Mesenchymal stem cell (in vitro differentiated cells and primary cell): Measurements from ENCODE around the gene MKKS.
A peak's percentile ranks its signal among the peaks of the same experiment; 100 is the strongest.

Experiments
- DNase-seq: peaks from one replicate; pipeline ENCODE4 v3.0.0-alpha.2; 2013
- H2AFZ ChIP-seq: one replicate; pipeline ENCODE4 v1.6.1; 2013; ENCODE audit warnings: low read depth, mild to moderate bottlenecking, control low read depth, inconsistent platforms, low read length, moderate library complexity
- H2AK5ac ChIP-seq: 2 replicates; pipeline ENCODE4 v1.6.1; 2013; ENCODE audit warnings: low read length, moderate library complexity, mild to moderate bottlenecking, inconsistent platforms; ENCODE audit not compliant: severe bottlenecking
- H2BK120ac ChIP-seq: one replicate; pipeline ENCODE4 v1.6.1; 2013; ENCODE audit warnings: low read depth, mild to moderate bottlenecking, inconsistent platforms, low read length, moderate library complexity
- H2BK12ac ChIP-seq, 2 experiments: one replicate each; pipeline ENCODE4 v1.6.1; 2013; ENCODE audit warnings: inconsistent platforms in 2 of 2, low read length in 2 of 2, mild to moderate bottlenecking in 2 of 2, moderate library complexity in 2 of 2, control low read depth in 1 of 2
- H2BK15ac ChIP-seq: one replicate; pipeline ENCODE4 v1.6.1; 2013; ENCODE audit warnings: mild to moderate bottlenecking, low read depth, inconsistent platforms; ENCODE audit not compliant: poor library complexity, severe bottlenecking
- H2BK5ac ChIP-seq: 2 replicates; pipeline ENCODE4 v1.6.1; 2013; ENCODE audit warnings: low read depth, mild to moderate bottlenecking, low read length, control low read depth, inconsistent platforms; ENCODE audit not compliant: poor library complexity, severe bottlenecking
- H3K14ac ChIP-seq, 2 experiments: one replicate each; pipeline ENCODE4 v1.6.1; 2013; ENCODE audit warnings: inconsistent platforms in 2 of 2, low read length in 2 of 2, control low read depth in 1 of 2, mild to moderate bottlenecking in 1 of 2, moderate library complexity in 1 of 2
- H3K18ac ChIP-seq, 2 experiments: one replicate each; pipeline ENCODE4 v1.6.1; 2013; ENCODE audit warnings: inconsistent platforms in 2 of 2, low read length in 2 of 2, control low read depth in 1 of 2, low read depth in 1 of 2, mild to moderate bottlenecking in 1 of 2
- H3K23ac ChIP-seq, 2 experiments: one replicate each; pipeline ENCODE4 v1.6.1; 2013; ENCODE audit warnings: inconsistent platforms in 2 of 2, low read length in 2 of 2, mild to moderate bottlenecking in 2 of 2, moderate library complexity in 2 of 2, control low read depth in 1 of 2
- H3K27ac ChIP-seq: 2 replicates; pipeline ENCODE4 v1.5.1; 2013; ENCODE audit warnings: mild to moderate bottlenecking, moderate library complexity, low read length, control low read depth, inconsistent platforms; ENCODE audit not compliant: poor library complexity, severe bottlenecking
- H3K27me3 ChIP-seq, 2 experiments: 2 replicates each; pipeline versions ENCODE4 v1.6.1 to v1.7.0; 2013; ENCODE audit warnings: low read length in 2 of 2, mild to moderate bottlenecking in 2 of 2, moderate library complexity in 2 of 2, control low read depth in 1 of 2, inconsistent platforms in 1 of 2; ENCODE audit not compliant: control insufficient read depth in 1 of 2, insufficient read depth in 1 of 2
- H3K36me3 ChIP-seq, 2 experiments: 2 replicates each; pipeline versions ENCODE4 v1.6.1 to v1.7.0; 2013; ENCODE audit warnings: low read length in 2 of 2, control low read depth in 1 of 2, inconsistent platforms in 1 of 2, low read depth in 1 of 2, mild to moderate bottlenecking in 1 of 2; ENCODE audit not compliant: insufficient read depth in 2 of 2, control insufficient read depth in 1 of 2
- H3K4ac ChIP-seq, 2 experiments: one replicate each; pipeline ENCODE4 v1.6.1; 2013; ENCODE audit warnings: inconsistent platforms in 2 of 2, low read length in 2 of 2, mild to moderate bottlenecking in 2 of 2, moderate library complexity in 2 of 2, control low read depth in 1 of 2, low read depth in 1 of 2
- H3K4me1 ChIP-seq: 2 replicates; pipeline ENCODE4 v1.6.1; 2013; ENCODE audit warnings: low read depth, low read length, control low read depth; ENCODE audit not compliant: control insufficient read depth, insufficient read depth
- H3K4me2 ChIP-seq: 2 replicates; pipeline ENCODE4 v1.6.1; 2013; ENCODE audit warnings: low read length, mild to moderate bottlenecking, inconsistent platforms; ENCODE audit not compliant: poor library complexity, severe bottlenecking
- H3K4me3 ChIP-seq, 2 experiments: 2 replicates each; pipeline versions ENCODE4 v1.5.1 to v1.7.0; 2013; ENCODE audit warnings: low read length in 2 of 2, mild to moderate bottlenecking in 2 of 2, control low read depth in 1 of 2, low read depth in 1 of 2; ENCODE audit not compliant: insufficient read depth in 1 of 2
- H3K79me1 ChIP-seq: replicated peaks from 2 replicates; pipeline ENCODE4 v1.6.1; 2013; ENCODE audit warnings: mild to moderate bottlenecking, control low read depth, low read length, inconsistent platforms; ENCODE audit not compliant: poor library complexity, severe bottlenecking
- H3K9ac ChIP-seq: 2 replicates; pipeline ENCODE4 v1.7.0; 2013; ENCODE audit warnings: mild to moderate bottlenecking, low read length, moderate library complexity
- H3K9me3 ChIP-seq: 2 replicates; pipeline ENCODE4 v1.7.0; 2013; ENCODE audit warnings: mild to moderate bottlenecking, low read length; ENCODE audit not compliant: control insufficient read depth
- H4K8ac ChIP-seq: one replicate; pipeline ENCODE4 v1.6.1; 2013; ENCODE audit warnings: inconsistent platforms, mild to moderate bottlenecking, low read length, moderate library complexity
- H4K91ac ChIP-seq: one replicate; pipeline ENCODE4 v1.6.1; 2013; ENCODE audit warnings: mild to moderate bottlenecking, low read length, inconsistent platforms
- WGBS: methylation state at CpG from one replicate; pipeline ENCODE4 v1.1.7; 2013; ENCODE audit warnings: mixed read lengths; 5-methylcytosine and 5-hydroxymethylcytosine counted together

MKKS gene

DNA sequence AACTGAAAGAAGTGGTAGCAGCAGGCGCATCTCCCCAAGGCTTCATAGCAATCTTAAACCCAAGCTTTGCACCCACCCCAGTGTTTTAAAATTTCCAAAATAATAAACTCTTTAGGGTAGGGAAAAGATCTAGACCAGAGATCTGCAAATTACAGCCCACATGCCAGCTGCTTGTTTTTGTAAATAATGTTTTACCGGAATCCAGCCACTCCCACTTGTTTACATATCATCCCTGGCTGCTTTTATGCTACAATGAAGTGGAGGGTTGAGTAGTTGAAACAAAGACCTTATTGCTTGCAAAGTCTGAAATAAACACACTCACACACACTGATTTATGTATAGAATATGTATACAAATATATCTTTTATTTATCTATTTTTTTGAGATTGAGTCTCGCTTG lies 31.1 kb upstream of the MKKS start:
- no peak overlapping the region for H2BK15ac ChIP-seq
- no peak overlapping the region for H3K9ac ChIP-seq
- no peak overlapping the region for H4K91ac ChIP-seq
- no peak overlapping the region for H2BK5ac ChIP-seq
- H3K14ac ChIP-seq, result no peak overlapping the region
- H3K23ac ChIP-seq, result no peak overlapping the region
- DNase-seq, result no peak
- no peak overlapping the region for H2AFZ ChIP-seq
- H3K4me2 ChIP-seq, result no peak overlapping the region
- H3K36me3 ChIP-seq, result peaks cover 0 to 2% of the 10 kb centered on the region in 2 experiments
- no peak overlapping the region for H2BK12ac ChIP-seq
- H3K4me1 ChIP-seq, result no peaks in the 10 kb centered on the region
- no peak overlapping the region for H3K4ac ChIP-seq
- peaks cover 39% of the 10 kb centered on the region for H3K79me1 ChIP-seq
- 100% methylated on average over 1 of the region's 3 CpGs for WGBS
- no peak overlapping the region for H3K4me3 ChIP-seq
- H3K9me3 ChIP-seq, result peaks cover 5% of the 10 kb centered on the region
- no peaks in the 10 kb centered on the region for H3K27me3 ChIP-seq
- H3K18ac ChIP-seq, result no peak overlapping the region
- H3K27ac ChIP-seq, result no peak overlapping the region
- no peak overlapping the region for H2AK5ac ChIP-seq
- peak overlapping the region; percentile 0 for H2BK120ac ChIP-seq
- H4K8ac ChIP-seq, result peak overlapping the region; percentile 24

- Histone ChIP-seq H3K27me3 (no peaks in the 10 kb centered on the region), H2BK120ac (no peak overlapping the region), H3K79me1 (peaks cover 31% of the 10 kb centered on the region), H3K4me1 (no peaks in the 10 kb centered on the region), H3K18ac (no peak overlapping the region), H3K36me3 (peaks cover 0 to 2% of the 10 kb centered on the region in 2 experiments), H2AFZ (no peak overlapping the region), H2BK15ac (no peak overlapping the region), H3K9ac (no peak overlapping the region), H3K14ac (no peak overlapping the region), H3K27ac (no peak overlapping the region), H4K91ac (no peak overlapping the region), H3K4ac (no peak overlapping the region), H4K8ac (no peak overlapping the region), H3K9me3 (peaks cover 5% of the 10 kb centered on the region), H2BK5ac (no peak overlapping the region), H2AK5ac (no peak overlapping the region), H2BK12ac (no peak overlapping the region), H3K23ac (no peak overlapping the region), H3K4me3 (no peak overlapping the region), H3K4me2 (no peak overlapping the region)
- whole genome bisulfite sequencing, result 78% methylated on average over 2 of the region's 2 CpGs
- DNase-seq, result no peak
These were observed 29.6 kb upstream of the MKKS start for GRCh38 chr20:10463622-10464021.

GRCh38 chr20:10462516-10462915 lies 28.5 kb upstream of the MKKS start:
- Histone ChIP-seq H3K79me1 (peaks cover 36% of the 10 kb centered on the region), H2AK5ac (no peak overlapping the region), H3K9ac (no peak overlapping the region), H4K8ac (no peak overlapping the region), H3K4me3 (no peak overlapping the region), H2BK120ac (no peak overlapping the region), H4K91ac (no peak overlapping the region), H3K4ac (no peak overlapping the region), H3K14ac (no peak overlapping the region), H3K18ac (no peak overlapping the region), H3K9me3 (peaks cover 11% of the 10 kb centered on the region), H3K4me2 (no peak overlapping the region), H3K27me3 (no peaks in the 10 kb centered on the region), H3K36me3 (peaks cover 0 to 4% of the 10 kb centered on the region in 2 experiments), H3K23ac (no peak overlapping the region), H2BK12ac (no peak overlapping the region), H2BK5ac (no peak overlapping the region), H2BK15ac (no peak overlapping the region), H2AFZ (no peak overlapping the region), H3K27ac (no peak overlapping the region), H3K4me1 (no peaks in the 10 kb centered on the region)
- DNase-seq, result no peak

- WGBS, result 100% methylated on average over 2 of the region's 2 CpGs
- H3K18ac ChIP-seq, result peak overlapping the region in 1 of 2 experiments; percentile 21
These were observed 27.5 kb upstream of the MKKS start for GRCh38 chr20:10461495-10461894.

More at GRCh38 chr20:10461495-10461894, 27.5 kb upstream of the MKKS start:
- Histone ChIP-seq H3K27ac (no peak overlapping the region), H3K23ac (no peak overlapping the region), H3K4me3 (no peak overlapping the region), H2BK15ac (no peak overlapping the region), H3K9me3 (peaks cover 20% of the 10 kb centered on the region), H2BK120ac (no peak overlapping the region), H2AFZ (no peak overlapping the region), H2AK5ac (no peak overlapping the region), H3K14ac (no peak overlapping the region), H3K4ac (no peak overlapping the region), H4K8ac (no peak overlapping the region), H3K27me3 (no peaks in the 10 kb centered on the region), H2BK5ac (no peak overlapping the region), H3K4me1 (no peaks in the 10 kb centered on the region), H3K36me3 (peaks cover 0 to 4% of the 10 kb centered on the region in 2 experiments), H3K4me2 (no peak overlapping the region), H3K79me1 (peaks cover 36% of the 10 kb centered on the region), H3K9ac (no peak overlapping the region), H2BK12ac (no peak overlapping the region), H4K91ac (no peak overlapping the region)
- no peak for DNase-seq
